Common myeloid progenitor, CD34-positive (primary cell): Measurements from ENCODE around the gene SERTAD4.

Experiments used
- CTCF ChIA-PET: fragments of 350-600 bp; sonication (Branson Sonifier 250); formaldehyde crosslinking; loops from one replicate; lab custom pipeline; 2021; ENCODE audit warnings: antibody characterized with exemption; lab: Charles Lee
- POLR2A ChIA-PET: fragments of 350-600 bp; sonication (Branson Sonifier 250); formaldehyde crosslinking; loops from one replicate; lab custom pipeline; 2021; ENCODE audit warnings: antibody characterized with exemption; lab: Charles Lee
- DNase-seq, 3 donors: peaks; one replicate each; pipeline versions ENCODE4 v3.0.0 to v3.0.0-alpha.2; 2013
- H3K27ac ChIP-seq, 2 experiments: 1 replicate in 1 of 2; 2 replicates in 1 of 2; pipeline ENCODE4 v1.7.0; 2013; ENCODE audit warnings: inconsistent platforms in 2 of 2, low read length in 2 of 2, mild to moderate bottlenecking in 2 of 2, low read depth in 1 of 2, moderate library complexity in 1 of 2; ENCODE audit not compliant: severe bottlenecking in 2 of 2, insufficient read depth in 1 of 2, poor library complexity in 1 of 2
- H3K27me3 ChIP-seq, 5 experiments: replicated peaks in 2 of 5; 1 replicate in 3 of 5; 2 replicates in 2 of 5; pipeline versions ENCODE4 v1.6.1 to v1.7.0; 2013; ENCODE audit warnings: low read length in 4 of 5, mild to moderate bottlenecking in 2 of 5, moderate library complexity in 2 of 5, inconsistent platforms in 1 of 5; ENCODE audit not compliant: insufficient read depth in 5 of 5, control insufficient read depth in 4 of 5
- H3K36me3 ChIP-seq, 4 experiments: 1 replicate in 2 of 4; 2 replicates in 2 of 4; pipeline versions ENCODE4 v1.6.1 to v1.7.0; 2013; ENCODE audit warnings: low read length in 3 of 4, control low read depth in 1 of 4, mild to moderate bottlenecking in 1 of 4; ENCODE audit not compliant: control insufficient read depth in 4 of 4, insufficient read depth in 4 of 4
- H3K4me1 ChIP-seq, 4 experiments: 1 replicate in 3 of 4; 2 replicates in 1 of 4; pipeline versions ENCODE4 v1.6.1 to v1.7.1; 2013; ENCODE audit warnings: low read length in 3 of 4, mild to moderate bottlenecking in 3 of 4, control low read depth in 1 of 4, inconsistent platforms in 1 of 4, moderate library complexity in 1 of 4; ENCODE audit not compliant: control insufficient read depth in 4 of 4, insufficient read depth in 4 of 4; ENCODE audit errors: control extremely low read depth in 1 of 4
- H3K4me3 ChIP-seq, 7 experiments: 1 replicate in 4 of 7; 2 replicates in 3 of 7; pipeline versions ENCODE4 v1.5.1 to v1.7.0; 2013; ENCODE audit warnings: mild to moderate bottlenecking in 7 of 7, low read length in 6 of 7, moderate library complexity in 6 of 7, inconsistent platforms in 2 of 7, low read depth in 2 of 7, control low read depth in 1 of 7; ENCODE audit not compliant: insufficient read depth in 4 of 7, control insufficient read depth in 1 of 7; ENCODE audit errors: extremely low read depth in 1 of 7
- H3K9me3 ChIP-seq, 5 experiments: 1 replicate in 4 of 5; 2 replicates in 1 of 5; pipeline versions ENCODE4 v1.6.1 to v1.7.1; 2013; ENCODE audit warnings: low read length in 4 of 5, mild to moderate bottlenecking in 2 of 5, inconsistent platforms in 1 of 5, low read depth in 1 of 5, moderate library complexity in 1 of 5; ENCODE audit not compliant: control insufficient read depth in 4 of 5, insufficient read depth in 2 of 5; ENCODE audit errors: control extremely low read depth in 1 of 5
- WGBS: methylation state at CpG from one replicate; pipeline ENCODE4 v1.1.5; 2013; ENCODE audit not compliant: insufficient coverage; 5-methylcytosine and 5-hydroxymethylcytosine counted together

Gene SERTAD4

GRCh38 chr1:210246447-210246846 lies 13.9 kb downstream of the SERTAD4 start:
- Histone ChIP-seq H3K27me3 (peaks cover 0 to 59% (median 24%) of the 10 kb centered on the region in 5 experiments), H3K9me3 (no peaks in the 10 kb centered on the region), H3K4me1 (peaks cover 5 to 15% (median 10%) of the 10 kb centered on the region in 4 experiments), H3K27ac (no peak overlapping the region), H3K36me3 (no peaks in the 10 kb centered on the region), H3K4me3 (no peak overlapping the region)
- peak in 2 of 3 donors; percentile 76 to 79 for DNase-seq
- WGBS: 40% methylated on average over 4 of the region's 6 CpGs
- CTCF ChIA-PET: no interaction called here
- POLR2A ChIA-PET: interaction anchor here (0.8 kb wide), 1 partner anchor 10 kb away, joined by 3 read pairs; no protein-coding TSS in a partner anchor

- Histone ChIP-seq H3K4me1 (peaks cover 5 to 31% (median 19%) of the 10 kb centered on the region in 4 experiments), H3K4me3 (no peak overlapping the region), H3K27me3 (peaks cover 0 to 65% (median 26%) of the 10 kb centered on the region in 5 experiments), H3K9me3 (no peaks in the 10 kb centered on the region), H3K27ac (no peak overlapping the region), H3K36me3 (no peaks in the 10 kb centered on the region)
- DNase-seq: no peak
- ChIA-PET POLR2A (no interaction called here), CTCF (interaction anchor here (2.8 kb wide), 1 partner anchor 9 kb away, joined by 7 read pairs; no protein-coding TSS in a partner anchor)
- 100% methylated on average over 3 of the region's 4 CpGs for WGBS
Observed at GRCh38 chr1:210248341-210248740, 15.7 kb downstream of the SERTAD4 start.

- peak in 2 of 3 donors; percentile 60 to 67 for DNase-seq
- no peaks in the 10 kb centered on the region for H3K36me3 ChIP-seq
- no peaks in the 10 kb centered on the region for H3K9me3 ChIP-seq
- POLR2A ChIA-PET: interaction anchor here (0.5 to 1.0 kb wide), 2 partner anchors 12 to 13 kb away, joined by 3 to 4 read pairs; no protein-coding TSS in a partner anchor
- H3K27me3 ChIP-seq: peaks cover 10 to 71% (median 35%) of the 10 kb centered on the region in 5 experiments
- H3K27ac ChIP-seq: no peak overlapping the region
- peak overlapping the region in 5 of 7 experiments; percentile 38 to 73 (median 68) for H3K4me3 ChIP-seq
- H3K4me1 ChIP-seq: peaks cover 5 to 31% (median 19%) of the 10 kb centered on the region in 4 experiments
- WGBS: 0% methylated on average over 6 of the region's 11 CpGs
- CTCF ChIA-PET: interaction anchor here (2.8 kb wide), 1 partner anchor 11 kb away, joined by 7 read pairs; no protein-coding TSS in a partner anchor
Observed at GRCh38 chr1:210250665-210250997, 18.0 kb downstream of the SERTAD4 start.

GRCh38 chr1:210250998-210251679 lies 18.5 kb downstream of the SERTAD4 start:
- H3K27ac ChIP-seq: no peak overlapping the region
- no peaks in the 10 kb centered on the region for H3K9me3 ChIP-seq
- under 1% methylated on average over 27 of the region's 37 CpGs for WGBS
- peaks cover 5 to 31% (median 19%) of the 10 kb centered on the region in 4 experiments for H3K4me1 ChIP-seq
- peak overlapping the region in 6 of 7 experiments; percentile 44 to 73 (median 68) for H3K4me3 ChIP-seq
- H3K27me3 ChIP-seq: peaks cover 10 to 73% (median 36%) of the 10 kb centered on the region in 5 experiments
- peak in 2 of 3 donors; percentile 66 to 75 for DNase-seq
- POLR2A ChIA-PET: interaction anchor here (0.5 to 1.0 kb wide), 2 partner anchors 11 to 14 kb away, joined by 3 to 4 read pairs; no protein-coding TSS in a partner anchor
- no peaks in the 10 kb centered on the region for H3K36me3 ChIP-seq
- CTCF ChIA-PET: no interaction called here

- Histone ChIP-seq H3K4me3 (peak overlapping the region in 6 of 7 experiments; percentile 44 to 73 (median 68)), H3K27me3 (peaks cover 10 to 75% (median 32%) of the 10 kb centered on the region in 5 experiments), H3K9me3 (no peaks in the 10 kb centered on the region), H3K36me3 (no peaks in the 10 kb centered on the region), H3K27ac (no peak overlapping the region), H3K4me1 (peaks cover 5 to 28% (median 19%) of the 10 kb centered on the region in 4 experiments)
- DNase-seq: peak in 2 of 3 donors; percentile 12
- ChIA-PET CTCF (interaction anchor here (0.6 to 1.4 kb wide), 4 partner anchors 18 to 413 kb away, joined by 3 to 4 read pairs (median 4); no protein-coding TSS in a partner anchor), POLR2A (interaction anchor here (1.0 kb wide), 1 partner anchor 11 kb away, joined by 3 read pairs; no protein-coding TSS in a partner anchor)
- 6% methylated on average over 47 of the region's 58 CpGs for WGBS
Observed at GRCh38 chr1:210251680-210252490, 19.3 kb downstream of the SERTAD4 start.

GRCh38 chr1:210252621-210253051 lies 20.0 kb downstream of the SERTAD4 start:
- Histone ChIP-seq H3K27me3 (peaks cover 10 to 70% (median 26%) of the 10 kb centered on the region in 5 experiments), H3K36me3 (no peaks in the 10 kb centered on the region), H3K9me3 (no peaks in the 10 kb centered on the region), H3K4me3 (peak overlapping the region in 3 of 7 experiments; percentile 22 to 73 (median 30)), H3K4me1 (peaks cover 5 to 28% (median 19%) of the 10 kb centered on the region in 4 experiments), H3K27ac (no peak overlapping the region)
- 2% methylated on average over 27 of the region's 29 CpGs for WGBS
- CTCF ChIA-PET: interaction anchor here (0.6 to 1.5 kb wide), 5 partner anchors 18 to 414 kb away, joined by 3 to 4 read pairs (median 3); no protein-coding TSS in a partner anchor
- peak in 2 of 3 donors; percentile 18 to 33 for DNase-seq
- POLR2A ChIA-PET: no interaction called here
